Measurements from ENCODE around the gene NET1.
A peak's percentile ranks its signal among the peaks of the same experiment; 100 is the strongest.

Gene NET1

DNA sequence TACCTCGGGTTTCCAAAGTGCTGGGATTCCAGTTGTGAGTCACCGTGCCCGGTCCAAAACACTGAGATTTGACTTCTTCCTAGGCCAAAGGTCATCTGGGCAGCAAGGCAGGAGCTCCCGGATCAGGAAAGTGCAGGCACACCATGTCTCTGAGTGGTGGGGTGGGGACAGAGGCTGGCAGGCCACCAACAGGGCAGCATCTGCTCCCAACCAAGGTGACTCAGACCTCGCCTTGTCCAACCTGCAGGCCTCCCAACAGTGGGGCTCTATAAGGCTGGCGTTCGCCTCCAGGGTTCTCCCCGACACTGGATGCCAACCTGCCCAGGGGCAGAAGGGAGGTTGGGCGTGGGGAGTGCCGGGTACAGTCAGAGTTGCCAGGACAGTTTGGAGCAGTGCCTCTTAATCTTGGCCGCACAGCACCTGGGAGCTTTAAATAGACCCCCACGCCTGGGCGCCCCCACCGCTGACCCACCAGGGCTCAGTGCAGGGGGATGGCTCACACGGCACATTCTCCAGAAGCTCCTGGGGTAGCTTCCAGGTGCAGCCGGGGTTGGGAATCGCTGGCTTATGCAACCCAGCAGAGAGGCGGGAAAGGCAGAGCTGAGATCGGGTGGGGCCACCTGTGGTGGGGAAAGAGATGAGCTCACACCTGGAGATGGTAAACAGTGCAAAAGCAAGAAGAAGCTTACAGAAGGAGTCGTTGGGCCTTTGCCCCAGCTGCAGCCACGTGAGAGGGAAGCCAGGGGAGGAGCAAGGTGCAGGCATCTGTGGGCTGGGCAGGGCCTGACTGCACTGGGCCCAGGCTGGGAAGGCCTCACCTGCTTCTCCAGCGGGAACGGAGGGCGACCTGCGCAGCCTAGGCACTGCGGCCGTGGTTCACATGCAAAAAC is 76.2 kb downstream of the NET1 start:
- no peak for DNase-seq

DNA sequence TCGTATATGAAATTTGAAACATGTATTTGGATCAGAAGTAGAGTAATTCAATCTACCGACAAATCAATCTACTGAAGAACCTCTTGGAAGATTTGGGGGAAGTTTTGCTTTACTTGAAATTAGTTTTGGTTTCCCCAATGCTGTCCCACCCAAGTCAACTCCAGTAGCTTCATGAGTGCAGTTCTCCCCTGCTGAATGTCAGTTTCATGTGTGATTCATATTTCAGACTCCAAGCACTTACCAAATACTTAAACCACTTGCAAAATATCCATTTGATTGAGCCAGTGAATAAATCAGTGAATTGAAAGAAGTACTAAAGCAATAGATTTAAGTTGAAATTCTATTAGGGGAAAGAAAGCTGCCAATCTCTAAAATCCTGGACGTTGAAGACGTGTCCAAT is 77.7 kb downstream of the NET1 start:
- no peak for DNase-seq

DNA sequence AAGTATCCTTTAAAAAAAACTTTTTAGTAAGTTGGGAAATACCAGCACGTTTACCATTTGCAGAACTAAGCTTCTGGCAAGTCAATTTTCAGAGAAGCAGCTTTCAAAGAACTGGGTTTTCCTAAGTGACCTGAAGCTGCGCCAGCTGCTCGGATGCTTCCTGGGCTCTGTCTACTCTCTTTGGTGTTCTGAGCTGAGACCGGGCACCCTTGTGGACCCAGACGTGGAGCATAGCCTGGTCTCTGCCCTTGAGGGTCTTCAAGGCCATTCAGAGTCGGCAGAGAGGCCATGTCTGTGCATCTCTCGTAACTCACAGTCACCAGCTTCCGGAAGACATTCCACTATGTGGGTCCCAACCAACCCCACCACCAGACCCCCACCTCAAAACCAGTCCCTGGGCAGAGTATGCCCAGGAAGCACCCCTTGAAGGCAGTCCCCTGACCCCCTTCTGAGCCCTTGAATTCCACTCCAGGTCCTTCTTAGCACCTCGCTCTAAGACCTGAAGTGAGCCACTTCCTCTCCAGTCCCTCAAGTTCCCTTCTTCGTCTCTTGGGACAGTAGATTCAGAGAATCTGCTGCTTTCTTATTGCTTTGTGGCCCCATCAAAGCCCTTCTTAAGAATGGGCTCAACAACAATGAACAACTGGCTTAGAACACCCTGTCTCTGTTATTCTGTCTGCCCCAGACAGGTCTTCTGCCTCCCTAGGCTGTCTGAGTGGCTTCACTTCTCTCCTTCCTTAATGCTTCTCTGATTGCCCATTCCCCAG is 78.5 kb downstream of the NET1 start:
- DNase-seq: no peak

DNA sequence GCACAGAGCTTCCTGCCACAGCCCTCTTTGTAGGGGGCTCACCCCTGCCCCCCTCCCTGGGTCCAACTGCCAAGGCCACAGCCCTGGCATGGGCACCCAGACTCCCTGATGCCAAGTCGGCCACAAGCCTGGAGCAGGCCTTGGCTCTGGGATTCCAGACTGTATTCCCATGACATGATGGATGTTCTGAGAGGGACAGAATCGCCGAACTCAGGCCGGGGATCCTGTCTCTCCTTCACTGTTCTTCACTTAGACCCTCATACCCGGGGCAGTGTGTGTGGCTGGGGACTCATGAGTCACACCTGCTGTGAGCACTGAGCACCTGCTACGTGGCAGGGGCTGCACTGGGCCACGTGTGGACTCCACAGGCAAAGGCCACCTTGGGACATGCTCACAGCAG is 79.1 kb downstream of the NET1 start:
- DNase-seq: no peak

DNA sequence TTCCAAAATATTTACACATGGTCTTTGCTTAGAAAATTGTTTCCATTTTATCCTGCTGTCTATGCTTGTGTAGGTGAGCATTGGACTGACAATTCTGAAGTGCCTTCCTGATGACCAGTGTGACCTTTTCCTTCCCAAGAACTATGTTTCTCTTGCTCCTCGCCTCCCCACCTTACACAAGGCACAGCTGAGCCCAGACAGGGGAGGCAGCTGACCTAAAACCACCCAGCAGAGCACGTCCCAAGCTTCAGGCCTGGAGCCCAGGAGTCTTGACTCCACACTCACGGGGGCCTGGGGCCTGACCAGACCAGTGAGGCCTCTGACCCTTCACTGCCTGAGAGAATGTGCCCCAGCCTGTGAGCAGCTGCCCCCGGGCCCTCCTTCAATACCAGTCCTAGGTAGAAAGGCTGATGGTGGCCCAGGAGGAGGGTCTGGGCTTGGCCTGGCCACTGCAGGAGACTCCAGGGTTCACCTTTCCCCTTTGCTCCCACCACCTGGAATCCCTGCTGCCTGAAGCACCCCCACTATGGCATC is 80.0 kb downstream of the NET1 start:
- no peak for DNase-seq

DNA sequence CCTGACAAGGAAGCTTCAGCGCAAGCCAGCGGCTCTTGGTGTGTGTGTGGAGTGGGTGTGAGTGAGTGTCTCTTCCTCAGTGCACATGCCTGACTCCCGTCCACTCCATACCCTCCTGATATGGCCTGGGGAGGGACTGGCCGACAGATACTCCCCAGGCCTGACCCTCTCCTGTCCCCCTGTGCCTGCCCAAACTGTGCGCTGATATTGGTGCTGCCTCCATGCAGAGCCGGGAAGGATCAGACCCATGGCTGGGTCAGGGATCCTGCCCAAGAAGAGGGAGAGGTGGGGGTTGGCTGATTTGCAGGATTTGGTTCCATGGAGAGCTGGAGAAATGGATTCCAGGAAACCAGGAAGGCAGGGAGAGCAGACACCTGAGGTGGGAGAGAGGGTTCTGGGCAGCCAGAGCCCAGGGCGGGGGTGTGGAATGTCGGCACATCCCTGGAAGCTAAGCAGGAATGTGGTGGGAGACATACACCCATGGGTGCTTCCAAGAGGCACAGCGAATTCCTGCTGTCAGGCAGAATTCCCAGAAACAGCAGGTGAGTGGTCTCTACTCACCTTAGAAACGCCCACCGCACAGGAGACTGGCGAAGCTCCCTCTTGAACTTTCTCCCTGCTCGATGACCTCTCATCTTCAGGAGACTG is 80.7 kb downstream of the NET1 start:
- DNase-seq: no peak

DNA sequence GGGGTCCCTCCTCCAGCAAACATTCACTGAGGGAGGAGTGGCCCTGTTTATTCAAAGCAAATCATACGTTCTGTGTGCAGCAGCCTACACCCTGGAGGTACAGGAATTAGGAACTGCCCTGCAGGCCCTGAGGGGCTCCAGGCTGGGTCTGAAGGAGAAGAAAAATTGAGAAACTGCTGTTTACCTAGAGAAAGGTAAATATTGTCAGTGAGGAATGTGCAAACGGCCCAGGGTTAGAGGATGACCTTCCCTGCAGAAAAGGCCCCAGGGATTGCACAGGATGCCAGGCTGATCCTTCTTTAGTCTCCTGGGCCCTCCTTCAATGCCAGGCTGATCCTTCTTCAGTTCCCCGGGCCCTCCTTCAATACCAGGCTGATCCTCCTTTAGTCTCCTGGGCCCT is 81.3 kb downstream of the NET1 start:
- no peak for DNase-seq

DNA sequence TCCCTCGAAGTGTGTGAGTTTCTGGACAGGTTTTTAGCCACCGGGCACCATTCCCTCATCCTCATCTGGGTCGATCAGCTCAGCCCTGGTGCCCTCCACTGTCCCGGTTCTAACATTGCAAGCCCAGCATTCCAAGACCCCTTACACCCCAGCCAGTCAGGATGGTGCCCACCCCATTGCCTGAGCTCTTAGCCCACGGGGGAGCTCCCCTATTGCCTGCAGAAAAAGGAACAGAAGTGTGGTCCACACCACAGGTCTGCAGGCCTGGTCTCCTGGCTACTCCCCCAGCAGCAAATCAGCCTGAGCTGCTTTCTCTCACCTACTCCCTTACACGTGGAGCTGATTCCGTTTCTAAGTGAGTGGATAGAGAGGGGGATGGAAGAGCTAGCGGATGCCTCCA is 82.3 kb downstream of the NET1 start:
- no peak for DNase-seq

DNA sequence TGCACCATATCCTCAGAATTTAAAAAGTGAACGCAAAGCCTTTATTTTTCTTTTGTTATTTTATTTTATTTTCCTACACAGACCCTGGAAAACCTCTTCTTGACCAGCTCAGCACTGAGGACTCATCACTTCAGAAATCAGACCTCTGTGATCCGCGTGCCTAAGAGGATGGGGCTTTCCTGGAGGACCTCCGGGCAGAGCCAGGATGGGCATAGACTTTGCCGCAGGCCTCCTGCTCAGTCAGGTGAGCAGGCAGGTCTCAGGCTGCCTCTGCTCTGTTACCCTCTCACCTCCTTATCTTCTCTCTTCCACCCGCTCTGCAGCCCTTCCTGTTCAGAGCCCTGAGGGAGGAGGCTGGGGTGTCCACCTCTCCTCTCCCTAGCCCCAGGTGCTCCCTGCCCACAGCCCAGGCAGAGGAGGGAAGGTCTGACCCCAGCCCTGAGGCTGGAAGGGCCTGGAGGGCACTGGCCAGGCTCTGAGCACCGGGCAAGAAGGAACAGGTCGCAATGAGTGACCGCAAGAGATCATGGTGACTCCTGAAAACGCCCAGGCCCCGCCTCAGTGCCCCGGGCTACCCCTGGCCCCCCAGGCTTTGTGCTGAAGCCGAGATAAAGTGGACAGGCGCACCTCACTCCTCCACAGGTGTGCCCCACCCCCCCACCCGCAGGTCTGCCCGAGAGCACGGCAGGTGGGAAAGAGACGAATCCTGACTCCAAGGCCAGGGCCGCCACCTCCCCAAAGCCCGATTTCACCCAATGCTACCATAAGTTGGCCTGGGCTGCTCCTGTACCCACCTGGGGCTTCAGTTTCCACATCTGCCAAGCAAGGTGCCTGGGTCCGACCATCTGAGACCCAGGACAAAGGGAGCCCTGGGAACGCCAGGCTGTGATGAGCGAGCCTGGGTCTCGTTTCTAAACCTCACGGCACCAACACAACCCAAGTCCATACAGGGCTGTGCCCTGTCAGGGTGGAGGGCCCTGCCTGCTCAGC is 84.2 kb downstream of the NET1 start:
- DNase-seq: no peak

DNA sequence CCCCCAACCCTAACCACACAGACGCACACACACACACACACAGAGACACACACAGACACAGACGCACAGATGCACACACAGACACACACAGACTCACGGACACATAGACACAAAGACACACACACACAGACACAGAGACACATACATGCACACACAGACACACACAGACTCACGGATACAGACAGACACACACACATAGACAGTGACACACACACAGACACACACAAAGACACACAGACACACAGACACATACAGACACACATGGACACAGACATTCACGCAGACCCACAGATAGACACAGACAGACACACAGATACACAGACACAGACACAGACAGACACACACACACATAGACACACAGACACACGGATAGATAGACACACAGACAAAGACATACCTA is 84.9 kb downstream of the NET1 start:
- DNase-seq: no peak

DNA sequence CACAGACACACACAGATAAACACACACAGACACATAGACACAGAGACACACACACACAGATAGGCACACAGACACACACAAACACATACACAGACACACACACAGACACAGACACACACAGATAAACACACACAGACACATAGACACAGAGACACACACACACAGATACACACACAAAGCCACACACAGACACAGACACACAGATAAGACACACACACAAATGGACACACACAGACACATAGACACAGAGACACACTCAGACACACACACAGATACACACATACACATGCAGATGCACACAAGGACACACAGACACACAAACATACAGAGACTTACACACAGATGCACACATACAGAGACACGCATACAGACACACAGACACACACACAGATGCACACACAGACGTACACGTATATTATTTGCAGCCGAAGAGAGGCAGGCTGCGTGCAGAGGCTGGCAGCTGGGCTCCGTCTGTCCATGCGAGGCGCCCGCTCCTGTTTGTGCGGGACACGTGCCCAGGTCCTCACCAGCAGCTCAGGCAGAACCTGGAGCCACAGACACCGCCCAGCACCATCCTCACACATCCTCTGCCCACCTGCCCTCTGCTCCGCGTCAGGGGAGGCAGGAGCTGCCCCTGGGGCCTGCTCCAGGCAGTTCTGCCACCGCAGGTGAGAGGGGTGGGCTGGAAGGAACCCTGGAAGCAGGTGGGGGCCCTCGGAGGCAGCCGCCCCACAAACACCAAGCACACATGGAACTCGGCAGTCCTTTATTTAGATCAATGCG is 85.8 kb downstream of the NET1 start:
- no peak for DNase-seq

DNA sequence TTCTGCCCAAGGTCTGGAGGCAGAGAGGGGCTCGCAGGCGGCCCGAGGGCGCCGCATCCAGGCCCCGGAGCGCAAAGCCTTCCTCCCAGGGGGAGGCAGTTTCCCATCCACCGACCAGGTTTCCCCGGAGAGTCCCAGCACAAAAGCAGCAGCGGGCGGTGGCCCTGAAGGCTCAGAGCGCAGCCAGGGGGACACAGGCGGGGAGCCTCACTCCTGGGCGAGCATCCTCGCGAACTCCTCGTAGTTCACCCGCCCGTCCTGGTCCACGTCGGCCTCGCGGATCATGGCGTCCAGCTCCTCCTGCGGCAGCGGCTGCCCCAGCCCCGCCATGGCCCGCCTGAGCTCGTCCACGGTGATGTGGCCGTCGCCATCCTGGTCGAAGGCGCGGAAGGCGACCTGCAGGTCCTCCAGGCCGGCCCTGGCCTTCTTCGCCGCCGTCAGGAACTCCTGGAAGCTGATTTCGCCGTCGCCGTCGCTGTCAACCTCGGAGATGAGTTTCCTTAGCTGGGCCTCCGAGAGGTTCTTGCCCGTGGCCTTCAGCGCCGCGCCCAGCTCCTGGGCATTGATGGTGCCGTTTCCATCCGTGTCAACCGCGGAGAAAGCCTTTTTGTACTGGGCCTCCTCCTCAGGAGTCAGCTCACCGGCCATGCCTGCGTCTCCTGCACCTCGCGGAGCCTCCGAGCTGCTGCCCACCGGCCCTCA is 86.6 kb downstream of the NET1 start:
- no peak for DNase-seq

DNA sequence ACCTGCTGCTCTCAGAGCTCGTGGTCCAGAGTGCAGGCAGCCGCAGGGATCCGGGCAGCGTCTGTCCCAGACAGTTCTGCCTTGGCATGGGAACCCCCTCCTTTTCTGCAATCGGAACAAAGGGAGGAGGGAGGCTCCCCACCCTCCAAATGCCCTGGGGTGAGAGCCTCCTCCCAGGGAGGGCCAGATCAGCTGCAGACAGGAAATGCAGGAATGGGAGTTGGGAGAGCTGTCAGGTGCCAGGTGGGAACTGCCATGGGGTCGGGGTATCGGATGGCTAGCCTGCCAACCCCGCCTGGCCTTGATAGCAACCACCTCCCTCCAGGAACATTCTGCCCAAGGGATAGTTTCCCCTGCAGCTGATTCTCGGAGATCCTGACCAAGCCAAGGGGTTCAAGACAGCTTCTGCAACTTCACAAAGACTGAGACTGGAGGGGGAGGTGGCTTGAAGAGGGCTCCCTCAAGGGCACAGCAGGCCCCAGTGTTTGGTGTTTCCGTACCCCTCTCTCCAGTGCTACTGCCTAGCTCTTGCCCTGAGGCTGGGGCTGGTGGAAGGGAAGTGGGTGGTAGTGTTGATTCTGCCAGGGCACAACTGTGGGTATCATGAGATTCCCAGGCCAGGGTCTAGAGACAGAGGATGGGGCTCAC is 87.3 kb downstream of the NET1 start, which contains the start of gene CALML5:
TSS of gene CALML5 (minus strand) at position 78 of the 648 bp plus-strand sequence. CDS start 132 bp downstream, outside the sequence.
- DNase-seq: no peak

DNA sequence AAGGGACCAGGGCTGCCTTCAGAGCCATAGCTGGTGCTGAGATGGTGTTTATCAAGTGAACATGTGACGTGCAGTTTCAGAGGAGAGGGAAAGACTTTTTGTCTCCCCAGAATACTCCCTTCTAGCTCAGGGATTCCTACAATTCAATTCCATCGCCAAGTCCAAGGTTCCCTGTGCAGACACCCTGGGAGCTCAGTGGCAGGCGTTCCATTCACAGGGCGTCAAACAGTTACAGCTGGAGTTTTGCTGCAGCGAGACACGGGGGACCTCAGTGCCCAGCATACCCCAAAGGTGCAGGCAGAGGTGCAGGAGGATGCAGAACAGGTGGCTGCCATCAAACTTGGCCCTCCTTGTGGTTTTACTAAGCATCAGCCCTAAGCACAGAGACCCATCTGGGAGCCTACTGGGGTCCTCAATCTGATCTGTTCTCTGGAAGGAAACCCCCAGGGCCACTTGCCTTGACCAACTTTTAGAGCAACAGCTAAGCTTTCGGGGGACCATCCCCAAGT is 87.9 kb downstream of the NET1 start:
- DNase-seq: no peak

DNA sequence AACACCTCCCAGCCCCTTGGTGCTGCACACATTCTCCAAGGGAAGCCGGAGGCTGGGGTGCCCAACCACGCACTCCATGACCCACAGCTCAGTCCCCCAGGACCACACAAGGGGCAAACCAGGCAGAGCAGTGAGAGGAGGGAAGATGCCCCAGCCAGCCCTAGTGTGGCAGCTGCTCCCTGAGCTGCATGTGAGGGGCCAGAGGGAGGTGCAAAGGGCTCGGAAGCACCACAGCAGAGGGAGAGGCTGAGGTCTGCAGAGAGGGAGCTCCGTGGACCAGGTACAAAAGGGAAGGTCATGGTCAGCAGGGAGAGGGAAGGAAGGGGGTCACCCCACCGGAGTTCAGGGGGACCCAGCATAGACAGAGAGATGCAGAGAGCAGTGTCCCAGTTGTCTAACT is 88.6 kb downstream of the NET1 start:
- DNase-seq: no peak

DNA sequence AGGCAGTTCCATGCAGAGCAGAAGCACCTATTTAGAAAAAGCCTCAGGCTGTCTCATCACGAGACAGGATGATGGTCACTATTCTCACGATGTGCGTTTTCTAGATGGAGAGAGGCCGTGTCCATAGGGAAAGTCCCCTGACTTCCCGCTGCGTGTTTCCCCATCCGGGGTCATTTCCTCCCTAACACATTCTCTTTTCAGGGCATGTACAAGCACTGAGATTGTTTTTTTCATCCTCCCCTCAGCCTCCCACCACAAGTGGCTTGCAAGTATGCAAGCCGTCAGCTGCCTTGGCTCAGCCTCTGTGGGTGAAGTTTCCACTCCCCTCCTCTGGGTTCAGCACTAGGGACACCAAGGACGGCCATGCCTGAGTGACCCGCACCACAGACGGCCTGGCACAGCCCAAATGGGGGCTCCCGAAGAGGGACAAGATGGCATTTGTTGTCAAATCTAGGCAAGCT is 89.7 kb downstream of the NET1 start:
- DNase-seq: no peak

DNA sequence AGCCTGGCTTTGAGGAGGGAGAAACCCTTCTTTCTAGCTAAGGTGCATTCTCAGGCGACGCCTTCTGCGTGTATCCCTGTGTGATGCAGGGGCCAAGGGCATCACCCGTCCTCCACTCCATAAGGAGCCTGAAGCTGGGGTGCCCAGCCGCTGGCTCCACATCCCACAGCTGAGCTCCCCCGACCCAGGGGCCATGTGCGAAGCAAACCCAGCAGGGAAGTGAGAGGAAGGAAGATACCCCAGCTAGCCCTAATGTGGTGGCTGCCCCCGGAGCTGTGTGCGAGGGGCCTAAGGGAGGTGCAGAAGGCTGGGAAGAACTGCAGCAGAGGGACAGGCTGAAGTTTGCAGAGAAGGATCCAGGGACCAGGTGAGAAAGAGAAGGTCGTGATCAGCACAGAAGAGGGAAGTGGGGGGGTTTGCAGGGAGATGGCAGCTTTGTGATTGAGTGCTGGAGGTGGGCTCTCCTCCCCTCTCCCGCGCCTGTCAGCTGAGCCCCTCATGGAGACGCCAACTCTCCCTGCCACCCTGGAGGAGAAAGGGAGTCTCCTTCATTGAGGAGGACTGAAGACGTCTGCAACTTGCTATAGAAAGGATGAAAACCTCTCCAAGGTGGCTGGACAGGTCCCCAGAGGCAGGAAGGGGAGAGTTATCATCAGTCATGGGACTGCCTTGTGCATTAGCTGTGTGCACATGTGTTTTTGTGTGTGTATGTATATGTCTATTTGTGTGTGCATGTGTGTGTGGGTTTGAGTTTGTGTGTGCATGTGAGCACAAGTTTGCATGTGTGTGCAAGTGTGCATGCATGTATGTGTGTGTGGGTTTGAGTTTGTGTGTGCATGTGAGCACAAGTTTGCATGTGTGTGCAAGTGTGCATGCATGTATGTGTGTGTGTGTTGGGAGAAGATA is 90.5 kb downstream of the NET1 start:
- DNase-seq: no peak

DNA sequence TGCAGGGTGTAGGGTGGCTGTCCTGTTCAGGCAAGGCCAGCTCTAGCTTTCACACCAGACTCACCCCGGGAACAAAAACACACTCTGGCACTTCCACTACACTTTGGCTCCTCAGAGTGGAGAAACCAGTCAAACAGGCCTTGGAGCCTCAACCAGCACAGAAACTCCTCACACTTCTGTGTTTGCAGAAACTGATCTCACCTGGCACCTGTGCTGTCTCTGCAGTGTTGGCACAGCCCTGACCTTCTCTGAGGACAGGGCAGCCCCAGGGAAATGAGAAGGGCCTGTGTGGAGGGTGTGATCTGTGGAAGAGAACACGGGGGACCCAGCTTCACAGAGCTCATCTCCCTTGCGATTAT is 91.1 kb downstream of the NET1 start:
- DNase-seq: peak; percentile 7
